Gastroesophageal sphincter (tissue), 3 donors: Measurements from ENCODE around the gene TRPC4.

Source experiments
- CTCF ChIP-seq, 4 experiments: fragments of 200-600 bp in 2 of 4; fragments of 450-650 bp in 2 of 4; sonication (generic) in 1 of 4; IDR thresholded peaks; one replicate each; pipeline ENCODE4 v1.5.1; 2017 to 2019; ENCODE audit warnings: antibody characterized with exemption in 4 of 4, mild to moderate bottlenecking in 2 of 4, moderate library complexity in 2 of 4
- POLR2A ChIP-seq, 2 donors: fragments of 450-650 bp; IDR thresholded peaks; one replicate each; pipeline ENCODE4 v1.6.1; 2017; ENCODE audit warnings: antibody characterized with exemption in 2 of 2, mild to moderate bottlenecking in 2 of 2, moderate library complexity in 1 of 2

GRCh38 chr13:37870895-37871550 lies 1.5 kb upstream of the TRPC4 start:
- TF ChIP-seq CTCF (IDR thresholded peaks at IDR 0.05) (no peak), POLR2A (IDR thresholded peaks at IDR 0.05) (no peak)
